ENCODE data around the gene RUNX3.
A peak's percentile ranks its signal among the peaks of the same experiment; 100 is the strongest.

Gene RUNX3

GRCh38 chr1:24928689-24929397, 1.2 kb downstream of the RUNX3 start:
- peak overlapping the region; percentile 66 for H3K4me3 ChIP-seq (ENCODE audit: low read depth, low read length)
- CTCF ChIA-PET, result interaction anchor here (1.0 to 12.7 kb wide), 8 partner anchors 9 to 276 kb away, joined by 3 to 164 read pairs (median 25); no protein-coding TSS in a partner anchor
- no peak for DNase-seq (ENCODE audit: low read depth, low spot score)
- TF ChIP-seq CTCF (IDR thresholded peaks at IDR 0.05; ENCODE audit: insufficient read depth, low read length, missing control alignments), result no peak
- POLR2A ChIA-PET, result interaction anchor here (1.0 to 1.7 kb wide), 2 partner anchors 14 to 16 kb away, joined by 3 to 5 read pairs; no protein-coding TSS in a partner anchor

- POLR2A ChIA-PET, result interaction anchor here (1.7 kb wide), 1 partner anchor 13 kb away, joined by 5 read pairs; no protein-coding TSS in a partner anchor
- no peak for DNase-seq (ENCODE audit: low read depth, low spot score)
- CTCF ChIA-PET, result interaction anchor here (1.0 to 12.7 kb wide), 11 partner anchors 8 to 276 kb away, joined by 3 to 164 read pairs (median 8); no protein-coding TSS in a partner anchor
These were observed 1.9 kb downstream of the RUNX3 start for GRCh38 chr1:24927988-24928688.

GRCh38 chr1:24927473-24927872, 2.6 kb downstream of the RUNX3 start:
- POLR2A ChIA-PET, result interaction anchor here (1.7 kb wide), 1 partner anchor 13 kb away, joined by 5 read pairs; no protein-coding TSS in a partner anchor

More at GRCh38 chr1:24927988-24928688, 1.9 kb downstream of the RUNX3 start:
- no peak for TF ChIP-seq CTCF (IDR thresholded peaks at IDR 0.05; ENCODE audit: insufficient read depth, low read length, missing control alignments)
- H3K4me3 ChIP-seq (ENCODE audit: low read depth, low read length), result peak overlapping the region; percentile 66

GRCh38 chr1:24926563-24927249, 3.4 kb downstream of the RUNX3 start:
- POLR2A ChIA-PET, result interaction anchor here (1.7 kb wide), 1 partner anchor 12 kb away, joined by 5 read pairs; no protein-coding TSS in a partner anchor
- DNase-seq (ENCODE audit: low read depth, low spot score), result no peak
- CTCF ChIA-PET, result interaction anchor here (1.1 to 12.7 kb wide), 13 partner anchors 9 to 278 kb away, joined by 3 to 164 read pairs (median 5); no protein-coding TSS in a partner anchor

More at GRCh38 chr1:24927473-24927872, 2.6 kb downstream of the RUNX3 start:
- no peak for TF ChIP-seq CTCF (IDR thresholded peaks at IDR 0.05; ENCODE audit: insufficient read depth, low read length, missing control alignments)
- H3K4me3 ChIP-seq (ENCODE audit: low read depth, low read length), result peak overlapping the region; percentile 66
- no peak for DNase-seq (ENCODE audit: low read depth, low spot score)
- CTCF ChIA-PET, result interaction anchor here (1.2 to 12.7 kb wide), 10 partner anchors 8 to 277 kb away, joined by 3 to 164 read pairs (median 8); no protein-coding TSS in a partner anchor

GRCh38 chr1:24925963-24926362, 4.1 kb downstream of the RUNX3 start:
- no peak for DNase-seq (ENCODE audit: low read depth, low spot score)
- TF ChIP-seq CTCF (IDR thresholded peaks at IDR 0.05; ENCODE audit: insufficient read depth, low read length, missing control alignments), result no peak
- POLR2A ChIA-PET, result no interaction called here
- H3K4me3 ChIP-seq (ENCODE audit: low read depth, low read length), result no peak overlapping the region; the same call in 1 of the 2 replicates
- CTCF ChIA-PET, result interaction anchor here (1.1 to 12.7 kb wide), 9 partner anchors 10 to 278 kb away, joined by 3 to 136 read pairs (median 5); no protein-coding TSS in a partner anchor

More at GRCh38 chr1:24926563-24927249, 3.4 kb downstream of the RUNX3 start:
- H3K4me3 ChIP-seq (ENCODE audit: low read depth, low read length), result peak overlapping the region; percentile 39
- no peak for TF ChIP-seq CTCF (IDR thresholded peaks at IDR 0.05; ENCODE audit: insufficient read depth, low read length, missing control alignments)
